Type B pancreatic cell (in vitro differentiated cells): ENCODE results near the gene TUB. TPM values are rescaled to one million over a fixed set of nuclear protein-coding genes. Genes with fewer than 3 reads are reported as not detected.

ENCODE experiments used
- DNase-seq: peaks from one replicate; pipeline ENCODE4 v3.0.0; 2021; ENCODE audit warnings: mixed read lengths; ENCODE audit not compliant: unreplicated experiment; ENCODE audit errors: extremely low spot score
- H3K27ac Mint-ChIP-seq: 2 replicates; pipeline ENCODE4 v1.8.0; 2021; ENCODE audit warnings: mild to moderate bottlenecking, mixed read lengths
- H3K27me3 Mint-ChIP-seq: 2 replicates; pipeline ENCODE4 v1.8.0; 2021; ENCODE audit warnings: mixed read lengths
- H3K36me3 Mint-ChIP-seq: 2 replicates; pipeline ENCODE4 v1.8.0; 2021; ENCODE audit warnings: mixed read lengths
- H3K4me1 Mint-ChIP-seq: one replicate; pipeline ENCODE4 v1.8.0; 2021; ENCODE audit warnings: mixed read lengths; ENCODE audit not compliant: unreplicated experiment
- H3K4me3 Mint-ChIP-seq: 2 replicates; pipeline ENCODE4 v1.8.0; 2021; ENCODE audit warnings: mild to moderate bottlenecking, mixed read lengths
- H3K9me3 Mint-ChIP-seq: 2 replicates; pipeline ENCODE4 v1.8.0; 2021; ENCODE audit warnings: mixed read lengths
- total RNA-seq: library from RNA; stranded (reverse); gene quantifications from 2 replicates; pipeline ENCODE4 v1.2.1, GENCODE V29; 2021; ENCODE audit warnings: low replicate concordance
- TF ChIP-seq, protein P1 (sequence below): fragments of 200-600 bp; sonication (generic); conservative IDR thresholded peaks from 2 replicates; pipeline ENCODE4 v1.5.0; 2021; ENCODE audit warnings: antibody characterized with exemption, mild to moderate bottlenecking

Gene TUB
- total RNA-seq, 1 donor from 2014 or later, result 28.8 TPM

DNA sequence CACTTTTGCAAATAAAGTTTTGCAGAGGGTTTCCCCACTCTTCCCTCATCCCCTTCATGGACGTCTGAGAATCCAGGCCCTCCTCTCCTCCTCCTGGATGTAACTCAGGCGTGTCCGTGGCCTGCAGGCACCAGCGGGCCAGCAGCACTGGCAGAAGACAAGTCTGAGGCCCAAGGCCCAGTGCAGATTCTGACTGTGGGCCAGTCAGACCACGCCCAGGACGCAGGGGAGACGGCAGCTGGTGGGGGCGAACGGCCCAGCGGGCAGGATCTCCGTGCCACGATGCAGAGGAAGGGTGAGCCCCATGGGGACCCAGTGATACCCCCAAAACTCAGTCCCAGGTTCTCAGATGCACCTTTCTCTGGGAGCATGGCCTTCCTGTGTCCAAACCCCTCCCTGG is 14.4 kb downstream of the TUB start:
- Mint-ChIP-seq H3K4me1 (peaks cover 16% of the 10 kb centered on the region), H3K27ac (no peak overlapping the region), H3K4me3 (no peak overlapping the region), H3K36me3 (peaks cover 12% of the 10 kb centered on the region), H3K27me3 (no peaks in the 10 kb centered on the region), H3K9me3 (no peaks in the 10 kb centered on the region)
- DNase-seq, result no peak
- TF ChIP-seq, protein P1, sequence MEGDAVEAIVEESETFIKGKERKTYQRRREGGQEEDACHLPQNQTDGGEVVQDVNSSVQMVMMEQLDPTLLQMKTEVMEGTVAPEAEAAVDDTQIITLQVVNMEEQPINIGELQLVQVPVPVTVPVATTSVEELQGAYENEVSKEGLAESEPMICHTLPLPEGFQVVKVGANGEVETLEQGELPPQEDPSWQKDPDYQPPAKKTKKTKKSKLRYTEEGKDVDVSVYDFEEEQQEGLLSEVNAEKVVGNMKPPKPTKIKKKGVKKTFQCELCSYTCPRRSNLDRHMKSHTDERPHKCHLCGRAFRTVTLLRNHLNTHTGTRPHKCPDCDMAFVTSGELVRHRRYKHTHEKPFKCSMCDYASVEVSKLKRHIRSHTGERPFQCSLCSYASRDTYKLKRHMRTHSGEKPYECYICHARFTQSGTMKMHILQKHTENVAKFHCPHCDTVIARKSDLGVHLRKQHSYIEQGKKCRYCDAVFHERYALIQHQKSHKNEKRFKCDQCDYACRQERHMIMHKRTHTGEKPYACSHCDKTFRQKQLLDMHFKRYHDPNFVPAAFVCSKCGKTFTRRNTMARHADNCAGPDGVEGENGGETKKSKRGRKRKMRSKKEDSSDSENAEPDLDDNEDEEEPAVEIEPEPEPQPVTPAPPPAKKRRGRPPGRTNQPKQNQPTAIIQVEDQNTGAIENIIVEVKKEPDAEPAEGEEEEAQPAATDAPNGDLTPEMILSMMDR, result no peak

DNA sequence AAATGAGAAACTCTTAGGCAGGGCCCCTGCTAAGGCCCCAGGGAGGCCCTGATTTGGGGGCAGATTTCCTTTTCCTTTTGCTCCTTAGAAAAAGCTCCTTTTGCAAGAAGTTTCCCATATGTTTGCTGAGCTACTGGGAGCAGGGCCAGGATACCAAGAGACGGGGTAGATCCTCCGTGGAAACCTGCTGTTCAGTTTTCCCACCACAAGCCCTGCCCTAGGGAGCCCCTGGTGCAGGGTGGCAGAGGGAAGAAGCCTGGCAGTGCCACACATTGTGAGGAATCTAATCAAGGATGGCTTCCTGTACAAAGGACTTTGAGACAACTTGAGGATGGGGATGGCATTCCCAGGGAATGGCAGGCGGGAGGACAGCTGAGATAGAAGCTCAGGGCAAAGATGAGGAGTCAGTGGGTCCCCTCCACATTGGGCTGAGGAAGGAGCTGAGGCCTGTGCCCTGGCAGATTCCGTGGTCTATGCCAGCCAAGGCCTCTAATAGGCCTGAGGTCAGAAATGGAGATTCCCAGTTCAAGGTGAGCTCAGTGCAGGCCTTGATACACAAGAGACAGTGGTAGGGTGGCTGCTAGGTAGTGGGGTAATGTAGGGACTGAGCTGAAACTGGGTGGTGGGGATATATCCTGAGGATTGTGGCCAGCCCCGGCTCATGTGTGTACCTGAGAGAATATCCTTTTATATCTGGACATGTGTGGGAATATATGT is 15.0 kb downstream of the TUB start:
- H3K36me3 Mint-ChIP-seq, result peaks cover 12% of the 10 kb centered on the region
- H3K4me3 Mint-ChIP-seq, result no peak overlapping the region
- TF ChIP-seq, protein P1, result no peak
- no peaks in the 10 kb centered on the region for H3K9me3 Mint-ChIP-seq
- H3K4me1 Mint-ChIP-seq, result peaks cover 12% of the 10 kb centered on the region
- DNase-seq, result peak; percentile 53
- H3K27me3 Mint-ChIP-seq, result no peaks in the 10 kb centered on the region
- H3K27ac Mint-ChIP-seq, result no peak overlapping the region

DNA sequence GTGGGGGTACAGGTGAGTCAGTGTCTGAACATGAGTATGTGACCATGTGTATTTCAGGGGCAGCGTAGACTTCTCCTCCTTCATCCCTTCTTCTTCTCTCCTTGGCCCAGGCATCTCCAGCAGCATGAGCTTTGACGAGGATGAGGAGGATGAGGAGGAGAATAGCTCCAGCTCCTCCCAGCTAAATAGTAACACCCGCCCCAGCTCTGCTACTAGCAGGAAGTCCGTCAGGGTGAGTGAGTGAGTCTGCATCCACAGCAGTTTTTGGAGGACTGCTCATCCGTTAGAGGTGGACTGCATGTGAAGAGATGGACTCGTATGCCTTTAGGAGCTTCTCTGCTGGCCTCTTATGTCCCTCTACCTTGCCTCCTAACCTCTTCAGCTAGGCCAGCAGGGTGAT is 15.6 kb downstream of the TUB start:
- TF ChIP-seq, protein P1, result no peak
- Mint-ChIP-seq H3K27ac (no peak overlapping the region), H3K27me3 (no peaks in the 10 kb centered on the region), H3K36me3 (peaks cover 12% of the 10 kb centered on the region), H3K4me1 (peaks cover 12% of the 10 kb centered on the region), H3K9me3 (no peaks in the 10 kb centered on the region), H3K4me3 (no peak overlapping the region)
- peak; percentile 25 for DNase-seq

DNA sequence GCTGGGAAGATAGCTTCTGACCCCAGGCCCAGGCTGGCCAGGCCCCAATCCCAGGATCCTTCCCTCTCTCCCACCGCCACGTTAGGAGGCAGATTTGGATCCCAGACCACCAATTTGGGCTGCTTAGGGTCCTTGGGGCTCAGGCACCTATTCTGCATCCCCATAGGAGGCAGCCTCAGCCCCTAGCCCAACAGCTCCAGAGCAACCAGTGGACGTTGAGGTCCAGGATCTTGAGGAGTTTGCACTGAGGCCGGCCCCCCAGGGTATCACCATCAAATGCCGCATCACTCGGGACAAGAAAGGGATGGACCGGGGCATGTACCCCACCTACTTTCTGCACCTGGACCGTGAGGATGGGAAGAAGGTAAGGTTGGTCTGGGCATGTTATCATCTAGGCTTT is 16.1 kb downstream of the TUB start:
- peaks cover 12% of the 10 kb centered on the region for H3K36me3 Mint-ChIP-seq
- H3K27me3 Mint-ChIP-seq, result no peaks in the 10 kb centered on the region

DNA sequence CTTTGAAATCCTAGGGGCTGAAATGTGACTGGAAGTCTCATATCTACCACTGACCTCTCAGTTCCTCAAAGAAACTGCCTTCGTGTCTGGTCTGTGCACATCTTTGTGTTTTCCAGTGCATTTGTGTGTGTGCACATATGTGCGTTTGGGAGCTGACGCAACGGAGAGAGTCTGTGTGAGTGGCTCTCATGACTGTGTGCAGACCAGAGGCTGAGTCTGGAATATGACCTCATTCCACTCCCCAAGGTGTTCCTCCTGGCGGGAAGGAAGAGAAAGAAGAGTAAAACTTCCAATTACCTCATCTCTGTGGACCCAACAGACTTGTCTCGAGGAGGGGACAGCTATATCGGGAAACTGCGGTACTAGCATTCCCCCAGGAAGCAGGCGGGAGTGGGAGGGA is 16.5 kb downstream of the TUB start:
- peaks cover 11% of the 10 kb centered on the region for H3K4me1 Mint-ChIP-seq
- no peaks in the 10 kb centered on the region for H3K27me3 Mint-ChIP-seq
- TF ChIP-seq, protein P1, result no peak
- H3K4me3 Mint-ChIP-seq, result no peak overlapping the region
- peak; percentile 25 for DNase-seq
- H3K36me3 Mint-ChIP-seq, result peaks cover 11% of the 10 kb centered on the region
- H3K9me3 Mint-ChIP-seq, result no peaks in the 10 kb centered on the region
- H3K27ac Mint-ChIP-seq, result no peak overlapping the region

More for the DNA sequence above, 16.1 kb downstream of the TUB start:
- Mint-ChIP-seq H3K4me1 (peaks cover 12% of the 10 kb centered on the region), H3K9me3 (no peaks in the 10 kb centered on the region), H3K27ac (no peak overlapping the region), H3K4me3 (no peak overlapping the region)
- DNase-seq, result peak; percentile 56
- TF ChIP-seq, protein P1, result no peak
